Hepatocyte (in vitro differentiated cells): Measurements from ENCODE around the gene IKZF1.

Experiments
- CTCF ChIP-seq: fragments of 200-600 bp; sonication (generic); IDR thresholded peaks from 2 replicates; pipeline ENCODE4 v1.5.1; 2016; ENCODE audit warnings: antibody characterized with exemption, mild to moderate bottlenecking; ENCODE audit not compliant: poor library complexity
- EZH2 ChIP-seq: fragments of 200-600 bp; sonication (generic); IDR thresholded peaks from 2 replicates; pipeline ENCODE4 v1.6.1; 2016; ENCODE audit warnings: antibody characterized with exemption, mild to moderate bottlenecking, borderline replicate concordance

DNA sequence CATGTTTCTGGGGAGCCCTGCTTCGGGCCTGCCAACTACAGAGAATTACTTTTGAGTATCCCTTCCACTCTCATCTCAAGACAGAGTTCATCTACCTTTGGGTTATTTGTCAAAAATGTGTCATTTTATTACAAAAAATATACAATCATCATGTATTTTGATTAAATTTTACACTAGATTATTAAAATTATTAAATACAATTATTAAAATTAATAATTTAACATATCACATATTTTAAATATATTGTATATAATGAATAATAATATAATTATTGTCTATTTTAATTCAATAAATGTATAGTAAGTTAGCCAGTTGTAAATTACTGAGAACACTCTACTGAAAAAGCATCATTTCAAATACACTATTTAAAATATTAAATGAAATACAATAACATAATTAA is 94.7 kb downstream of the IKZF1 start:
- no peak for TF ChIP-seq CTCF
- TF ChIP-seq EZH2 = no peak
